Ecto neural progenitor cell (in vitro differentiated cells): ENCODE measurements around the gene SORCS2.
"Not testable (repeated sequence)": the region's sequence is repeated elsewhere in the genome, so short reads cannot be mapped to it uniquely, and the experiment has no call there.

Experiments
- DNase-seq: peaks from one replicate; pipeline ENCODE4 v3.0.0-alpha.2; 2018; ENCODE audit warnings: low spot score

Gene SORCS2

GRCh38 chr4:7556558-7556957, 364.2 kb downstream of the SORCS2 start:
- DNase-seq = no peak

DNA sequence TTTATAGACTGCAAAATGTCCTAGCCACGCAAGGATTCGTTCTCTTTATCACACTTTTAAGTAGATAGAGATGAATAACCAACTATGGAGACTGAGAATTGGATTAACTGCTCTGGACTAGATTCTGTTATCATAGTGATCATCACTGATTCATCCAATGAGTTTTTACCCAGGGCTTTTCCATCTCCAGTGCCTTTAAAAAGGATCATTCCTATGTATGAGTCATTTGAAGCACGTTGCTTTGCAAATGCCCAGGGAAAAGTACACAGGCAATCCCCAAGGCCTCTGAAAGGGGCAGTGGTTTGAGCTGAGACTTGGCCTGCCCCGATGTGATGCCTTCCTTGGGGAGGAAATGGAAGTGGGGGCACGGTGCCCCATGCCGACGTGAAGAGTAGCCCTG, 365.1 kb downstream of the SORCS2 start:
- DNase-seq = no peak

DNA sequence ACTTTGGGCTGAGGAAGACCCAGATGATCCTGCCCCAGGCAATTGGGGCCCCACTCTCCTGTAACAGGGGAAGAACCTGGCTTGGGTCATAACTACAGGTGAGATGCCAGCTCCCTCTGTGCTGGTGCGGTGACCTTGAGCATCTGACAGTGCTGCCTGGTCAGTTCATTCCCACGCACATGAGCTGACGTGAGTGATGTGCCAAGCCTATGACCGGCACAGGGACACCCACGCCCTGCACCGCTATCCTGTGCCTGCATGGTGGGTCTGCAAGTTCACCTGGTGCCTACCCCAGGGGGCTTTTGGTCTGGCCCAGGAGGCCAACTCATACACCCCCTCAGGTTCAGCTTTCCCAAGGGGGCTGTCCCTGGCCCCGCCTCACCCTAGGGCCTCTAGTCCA, 366.1 kb downstream of the SORCS2 start:
- DNase-seq = no peak

DNA sequence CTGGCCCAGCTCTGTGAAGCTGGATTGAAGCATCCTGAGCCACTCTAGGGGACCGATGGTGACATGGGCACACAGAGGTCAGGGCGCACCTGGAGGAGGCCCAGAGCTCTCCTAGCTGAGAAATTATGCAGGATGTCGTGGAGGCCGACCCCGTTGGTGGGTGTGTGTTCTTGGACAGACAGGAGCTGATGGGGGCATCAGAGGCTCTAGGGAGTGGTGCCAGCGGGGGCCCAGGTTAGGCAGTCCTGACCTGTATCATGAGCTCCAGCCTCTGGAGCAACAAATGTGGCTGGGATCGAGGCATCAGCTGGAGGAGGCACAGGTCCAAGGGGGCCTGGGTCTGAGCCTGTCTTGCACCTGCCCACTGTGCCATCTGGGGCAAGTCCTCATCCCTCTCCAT, 367.0 kb downstream of the SORCS2 start:
- DNase-seq = no peak

DNA sequence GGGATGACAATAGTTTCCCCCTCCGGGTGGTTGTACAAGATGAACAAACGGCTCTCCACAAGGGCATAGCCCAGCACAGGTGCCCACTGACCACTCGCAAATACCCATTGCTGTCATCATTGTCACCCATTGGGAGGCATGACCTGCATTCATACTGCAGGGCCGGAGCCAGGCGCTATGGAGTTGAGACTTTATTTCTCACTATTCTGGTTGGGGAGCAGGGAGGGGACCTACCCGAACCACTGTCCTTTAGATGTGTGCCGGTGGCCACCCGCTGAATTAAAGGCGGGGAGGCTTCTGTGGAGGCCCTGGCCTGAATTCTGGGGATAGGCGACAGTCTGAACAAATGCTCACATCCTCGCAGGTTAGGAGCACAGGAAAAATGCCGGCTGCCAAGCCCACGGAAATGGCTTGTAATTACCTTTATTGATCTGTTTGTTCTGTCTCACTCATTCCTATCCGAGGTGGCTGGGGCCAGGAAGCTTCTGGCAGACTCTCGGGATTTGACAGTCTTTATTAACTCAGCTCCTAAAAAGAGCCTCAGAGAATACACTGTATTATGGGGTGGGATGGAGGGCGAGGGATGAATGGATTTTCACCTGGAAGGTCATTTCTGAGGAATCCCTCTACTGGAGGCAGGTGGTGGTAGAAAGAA, 367.5 kb downstream of the SORCS2 start:
- DNase-seq = no peak

- no peak for DNase-seq
These were observed 369.2 kb downstream of the SORCS2 start for GRCh38 chr4:7561557-7561956.

- DNase-seq = no peak
These were observed 371.9 kb downstream of the SORCS2 start for GRCh38 chr4:7564242-7564641.

GRCh38 chr4:7565483-7565882, 373.1 kb downstream of the SORCS2 start:
- no peak for DNase-seq

DNA sequence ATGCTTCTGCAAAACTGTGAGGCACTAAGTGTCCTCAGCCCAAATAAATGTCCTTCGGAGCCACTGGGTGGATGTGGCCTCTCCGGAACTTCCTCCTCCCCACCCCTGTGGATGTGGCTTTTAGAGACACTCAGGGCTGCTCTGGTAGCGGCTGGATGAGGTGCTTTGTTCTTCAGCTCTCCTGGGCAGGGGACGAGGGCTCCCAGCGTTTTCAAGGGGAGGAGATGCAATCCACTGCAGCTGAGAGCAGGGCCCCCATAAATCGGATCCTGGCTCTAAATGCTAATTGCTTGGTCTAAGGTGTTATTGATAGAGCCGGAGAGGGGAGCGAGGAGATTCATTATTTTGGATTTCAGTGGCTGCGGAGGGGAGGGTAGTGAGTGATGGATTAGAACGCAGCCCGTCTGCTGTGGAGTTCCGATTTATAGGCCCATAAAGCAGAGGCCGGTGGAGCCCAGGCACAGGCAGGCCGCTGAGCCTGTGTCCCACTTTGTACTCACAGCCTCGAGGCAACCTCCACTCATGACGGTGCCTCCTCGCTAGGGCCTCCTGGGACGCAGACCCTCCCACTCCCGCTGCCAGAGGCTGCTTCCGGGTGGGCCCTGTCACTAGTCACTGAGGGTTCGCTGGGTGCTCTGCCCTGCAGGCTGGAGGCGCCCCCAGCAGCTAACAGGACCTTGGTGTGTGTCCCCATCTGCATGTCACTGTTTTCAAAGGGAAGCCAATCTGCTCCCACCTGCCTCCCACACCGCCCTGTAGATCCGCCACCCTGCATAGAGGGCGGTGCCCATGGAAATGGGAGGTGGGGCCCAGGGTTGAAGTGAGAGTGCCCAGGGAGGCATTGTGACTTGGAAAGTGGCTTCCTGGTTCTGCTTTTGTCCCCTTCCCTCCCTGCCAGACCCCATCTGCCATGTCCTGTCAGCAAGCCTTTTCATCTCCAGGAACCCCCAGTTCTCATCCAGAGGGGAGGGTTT, 377.8 kb downstream of the SORCS2 start:
- no peak for DNase-seq

DNA sequence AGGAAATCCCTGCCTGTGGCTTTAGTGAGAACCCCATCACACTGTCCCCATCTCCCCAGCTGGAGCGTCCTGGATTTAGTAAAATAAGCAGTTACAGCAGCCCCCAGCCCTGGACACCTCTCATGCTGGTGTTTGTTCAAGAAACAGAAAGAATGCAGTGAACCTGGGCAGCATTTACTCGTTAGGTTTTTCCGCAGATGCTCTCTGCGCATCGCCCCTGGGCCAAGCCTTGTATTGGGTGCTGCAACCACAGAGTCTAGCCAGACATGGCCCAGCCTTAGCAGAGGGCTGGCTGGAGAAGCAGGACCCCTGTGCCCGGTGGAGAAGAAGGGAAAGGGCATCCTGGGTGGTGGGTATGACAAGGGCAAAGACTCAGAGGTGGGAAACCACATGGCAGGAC, 378.7 kb downstream of the SORCS2 start:
- no peak for DNase-seq

- DNase-seq = no peak
These were observed 379.4 kb downstream of the SORCS2 start for GRCh38 chr4:7571701-7572100.

- no peak for DNase-seq
These were observed 380.6 kb downstream of the SORCS2 start for GRCh38 chr4:7572894-7573293.

DNA sequence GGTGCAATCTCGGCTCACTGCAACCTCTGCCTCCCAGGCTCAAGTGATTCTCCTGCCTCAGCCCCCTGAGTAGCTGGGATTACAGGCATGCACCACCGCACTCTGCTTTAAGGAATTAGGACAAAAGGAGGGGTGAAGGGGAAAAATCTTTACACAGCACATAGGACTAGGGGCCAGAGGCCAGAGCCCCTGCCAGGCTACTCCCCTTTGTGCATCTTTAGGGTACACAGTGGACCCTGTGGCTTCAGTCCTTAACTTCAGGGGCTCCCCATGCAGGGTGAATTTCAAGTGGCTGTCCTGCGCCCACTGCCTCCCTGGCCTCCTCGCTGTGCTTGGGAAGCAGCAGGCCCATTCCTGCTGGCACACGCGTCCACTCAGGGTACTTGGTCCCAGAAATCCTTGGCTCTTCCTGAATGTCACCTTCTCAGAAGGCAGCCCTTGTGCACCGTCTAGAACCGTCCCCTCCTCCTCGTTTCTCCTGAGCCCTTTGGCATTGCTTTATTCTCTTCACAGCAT, 381.3 kb downstream of the SORCS2 start:
- no peak for DNase-seq

- DNase-seq = no peak
These were observed 382.1 kb downstream of the SORCS2 start for GRCh38 chr4:7574287-7575014.

- no peak for DNase-seq
These were observed 383.1 kb downstream of the SORCS2 start for GRCh38 chr4:7575426-7575825.

DNA sequence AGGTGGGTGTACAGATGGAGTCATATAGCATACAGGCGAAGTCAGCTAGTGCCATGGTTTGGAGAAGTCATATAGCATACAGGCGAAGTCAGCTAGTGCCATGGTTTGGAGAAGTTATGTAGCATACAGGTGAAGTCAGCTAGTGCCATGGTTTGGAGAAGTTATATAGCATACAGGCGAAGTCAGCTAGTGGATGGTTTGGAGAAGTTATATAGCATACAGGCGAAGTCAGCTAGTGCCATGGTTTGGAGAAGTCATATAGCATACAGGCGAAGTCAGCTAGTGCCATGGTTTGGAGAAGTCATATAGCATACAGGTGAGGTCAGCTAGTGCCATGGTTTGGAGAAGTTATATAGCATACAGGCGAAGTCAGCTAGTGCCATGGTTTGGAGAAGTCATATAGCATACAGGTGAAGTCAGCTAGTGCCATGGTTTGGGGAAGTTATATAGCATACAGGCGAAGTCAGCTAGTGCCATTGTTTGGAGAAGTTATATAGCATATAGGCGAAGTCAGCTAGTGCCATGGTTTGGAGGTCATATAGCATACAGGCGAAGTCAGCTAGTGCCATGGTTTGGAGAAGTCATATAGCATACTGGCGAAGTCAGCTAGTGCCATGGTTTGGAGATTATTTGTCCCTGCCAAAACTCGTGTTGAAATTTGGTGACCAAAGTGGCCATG, 385.2 kb downstream of the SORCS2 start:
- DNase-seq = not testable (repeated sequence)

DNA sequence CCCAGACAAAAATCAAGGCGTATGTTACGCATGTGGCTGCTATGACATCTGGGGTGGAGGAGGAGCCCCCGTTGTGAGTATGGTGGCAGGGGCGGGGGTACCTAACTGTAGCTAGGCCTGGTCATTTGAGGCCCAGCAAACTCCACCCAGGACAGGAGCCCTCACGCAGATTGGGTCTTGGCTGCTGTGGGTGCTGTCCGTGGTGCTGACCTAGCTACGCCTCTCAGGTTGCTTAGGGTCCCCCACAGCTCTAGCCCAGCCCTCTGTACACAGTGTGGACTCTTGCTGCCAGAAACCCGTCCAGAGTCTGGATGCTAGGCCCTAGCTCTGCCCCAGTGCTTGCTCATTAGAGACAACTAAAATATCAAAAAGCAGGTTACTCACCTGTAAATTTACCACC, 389.1 kb downstream of the SORCS2 start:
- peak; percentile 78 for DNase-seq

- DNase-seq = no peak
These were observed 390.2 kb downstream of the SORCS2 start for GRCh38 chr4:7582313-7583097.

- DNase-seq = no peak
These were observed 391.8 kb downstream of the SORCS2 start for GRCh38 chr4:7584098-7584497.

DNA sequence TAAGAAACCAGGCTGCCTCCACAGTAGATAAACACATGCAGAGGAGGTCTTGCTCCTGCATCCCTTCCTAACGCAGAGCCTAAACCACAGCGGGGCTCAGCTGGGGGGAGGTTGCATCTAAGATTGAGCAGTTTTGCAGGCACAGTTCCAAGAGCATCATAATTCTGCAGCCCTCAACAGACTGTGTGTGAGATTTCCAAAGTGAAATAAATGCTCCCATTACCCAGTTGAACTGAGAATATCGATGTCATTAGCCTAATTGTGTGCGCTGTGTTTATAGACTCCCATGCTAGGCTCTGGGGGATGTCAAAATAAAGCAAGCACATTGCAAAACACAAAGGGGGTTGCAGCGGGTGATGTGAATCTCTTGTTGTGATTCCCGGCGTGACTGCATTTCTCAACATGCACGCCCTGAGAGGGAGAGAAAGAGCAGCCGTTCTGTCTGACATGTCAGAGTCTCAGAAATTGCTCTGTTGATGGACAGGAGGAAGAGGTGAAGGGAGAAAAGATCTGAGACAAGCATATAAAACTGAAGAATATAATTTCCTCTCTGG, 392.3 kb downstream of the SORCS2 start:
- DNase-seq = no peak

DNA sequence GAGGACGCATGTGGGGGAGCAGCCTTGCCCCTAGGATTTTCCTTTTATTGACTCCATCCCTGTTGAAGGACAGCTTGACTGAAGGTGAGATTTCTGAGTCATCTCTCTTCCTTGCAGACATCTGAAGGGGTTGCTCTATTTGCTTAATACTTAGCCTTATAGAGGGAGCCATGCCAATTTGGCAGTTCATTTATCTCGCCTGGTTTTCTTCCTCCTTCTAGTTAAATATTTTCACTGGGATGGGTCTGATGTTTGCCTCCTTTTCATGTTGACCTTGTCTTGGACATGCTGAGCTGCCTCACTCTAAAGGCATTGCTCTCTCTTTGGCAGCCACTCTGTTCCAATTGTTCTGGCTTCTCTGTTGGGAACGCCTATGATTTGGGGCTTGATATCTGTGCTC, 393.4 kb downstream of the SORCS2 start:
- DNase-seq = no peak
